GM10248 (cell line): Measurements from ENCODE around the gene UFSP2.

Experiments used
- CTCF ChIA-PET: fragments of 300-600 bp; sonication (Branson Sonifier 250); formaldehyde crosslinking; extraction: SDS; loops from one replicate; lab custom pipeline; 2021; ENCODE audit warnings: antibody characterized with exemption; lab: Yijun Ruan, JAX
- POLR2A ChIA-PET: fragments of 350-650 bp; sonication (Branson Sonifier 250); formaldehyde crosslinking; extraction: SDS; loops from one replicate; lab custom pipeline; 2020; ENCODE audit warnings: antibody characterized with exemption; lab: Yijun Ruan, JAX
- DNase-seq: peaks from one replicate; pipeline ENCODE4 v3.0.0; 2012; ENCODE audit errors: extremely low spot score
- TF ChIP-seq, protein P1 (sequence below): IDR thresholded peaks from 2 replicates; pipeline ENCODE4 v1.5.1; 2012; ENCODE audit warnings: mild to moderate bottlenecking, low read depth; ENCODE audit errors: extremely low read depth, missing control alignments, control extremely low read depth

UFSP2 gene

DNA sequence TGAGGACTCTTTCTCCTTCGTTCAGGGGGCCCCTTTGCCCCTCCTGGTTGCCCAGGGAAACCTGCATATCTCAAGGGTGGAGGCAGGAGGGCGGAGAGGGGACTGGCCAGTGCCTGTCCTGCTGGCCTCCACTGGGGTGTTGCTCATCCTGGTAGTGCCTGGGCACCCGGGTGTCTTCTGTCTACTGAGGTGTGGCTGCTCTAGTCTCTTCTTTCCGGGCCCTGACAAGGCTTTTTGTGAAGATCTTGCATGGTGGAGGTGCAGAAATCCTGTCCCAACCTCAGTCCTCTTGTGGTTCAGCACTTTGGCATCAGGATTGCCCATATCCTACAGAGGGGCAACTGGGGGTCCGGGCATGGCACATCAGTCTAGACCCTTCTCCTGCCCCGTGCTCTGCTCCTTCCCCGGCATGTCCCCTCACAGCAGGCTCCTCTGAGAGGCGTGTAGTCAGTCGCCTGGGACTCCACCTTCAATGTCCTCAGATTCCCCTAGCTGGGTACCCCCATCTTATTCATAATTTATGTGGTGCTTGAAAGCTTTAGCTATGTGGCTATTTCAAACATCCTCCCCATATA lies 43.9 kb upstream of the UFSP2 start:
- ChIA-PET CTCF (interaction anchor here (1.5 to 2.5 kb wide), 2 partner anchors 16 to 132 kb away, joined by 3 to 11 read pairs; no protein-coding TSS in a partner anchor), POLR2A (interaction anchor here (1.0 kb wide), 1 partner anchor 15 kb away, joined by 3 read pairs; no protein-coding TSS in a partner anchor)
- TF ChIP-seq, protein P1, sequence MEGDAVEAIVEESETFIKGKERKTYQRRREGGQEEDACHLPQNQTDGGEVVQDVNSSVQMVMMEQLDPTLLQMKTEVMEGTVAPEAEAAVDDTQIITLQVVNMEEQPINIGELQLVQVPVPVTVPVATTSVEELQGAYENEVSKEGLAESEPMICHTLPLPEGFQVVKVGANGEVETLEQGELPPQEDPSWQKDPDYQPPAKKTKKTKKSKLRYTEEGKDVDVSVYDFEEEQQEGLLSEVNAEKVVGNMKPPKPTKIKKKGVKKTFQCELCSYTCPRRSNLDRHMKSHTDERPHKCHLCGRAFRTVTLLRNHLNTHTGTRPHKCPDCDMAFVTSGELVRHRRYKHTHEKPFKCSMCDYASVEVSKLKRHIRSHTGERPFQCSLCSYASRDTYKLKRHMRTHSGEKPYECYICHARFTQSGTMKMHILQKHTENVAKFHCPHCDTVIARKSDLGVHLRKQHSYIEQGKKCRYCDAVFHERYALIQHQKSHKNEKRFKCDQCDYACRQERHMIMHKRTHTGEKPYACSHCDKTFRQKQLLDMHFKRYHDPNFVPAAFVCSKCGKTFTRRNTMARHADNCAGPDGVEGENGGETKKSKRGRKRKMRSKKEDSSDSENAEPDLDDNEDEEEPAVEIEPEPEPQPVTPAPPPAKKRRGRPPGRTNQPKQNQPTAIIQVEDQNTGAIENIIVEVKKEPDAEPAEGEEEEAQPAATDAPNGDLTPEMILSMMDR = no peak
- no peak for DNase-seq

DNA sequence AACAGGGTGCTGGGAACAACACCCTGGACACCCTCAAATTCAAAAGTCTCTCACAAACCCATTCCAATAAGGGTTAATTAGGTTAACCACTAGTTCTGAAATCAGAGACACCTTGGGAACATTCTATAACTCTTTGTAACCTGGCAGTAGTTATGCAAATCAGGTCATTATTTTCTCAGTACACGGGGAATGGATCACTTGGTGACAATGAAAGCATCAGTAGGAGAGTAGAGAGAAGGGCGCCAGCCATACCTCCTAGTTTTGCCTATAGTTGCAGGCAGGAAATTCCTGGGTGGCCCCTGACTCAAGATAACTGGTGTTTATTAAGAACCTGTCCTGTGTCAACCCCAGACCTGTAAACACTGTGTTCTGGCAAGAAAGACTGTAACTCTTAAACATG lies 43.2 kb upstream of the UFSP2 start:
- CTCF ChIA-PET = interaction anchor here (1.5 to 2.5 kb wide), 2 partner anchors 15 to 132 kb away, joined by 3 to 11 read pairs; no protein-coding TSS in a partner anchor
- POLR2A ChIA-PET = no interaction called here
- no peak for DNase-seq
- TF ChIP-seq, protein P1 = no peak

DNA sequence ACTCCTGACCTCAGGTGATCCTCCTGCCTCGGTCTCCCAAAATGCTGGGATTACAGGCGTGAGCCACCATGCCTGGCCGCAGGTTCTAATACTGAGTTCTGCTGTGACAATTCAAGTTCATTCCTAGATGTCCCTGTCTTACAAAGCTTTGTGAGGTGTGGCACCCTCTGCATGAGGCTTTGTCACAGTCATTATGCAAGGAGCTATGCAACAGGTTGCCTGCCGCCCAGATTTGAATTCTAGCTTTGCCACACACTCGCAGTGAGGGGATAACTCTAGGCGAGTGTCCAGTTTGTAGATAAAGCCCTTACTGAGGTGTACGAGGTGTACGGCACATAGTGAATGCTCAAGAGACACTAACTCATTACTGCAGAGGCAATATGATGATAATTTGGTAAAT lies 42.2 kb upstream of the UFSP2 start:
- ChIA-PET POLR2A (no interaction called here), CTCF (interaction anchor here (1.3 to 2.5 kb wide), 3 partner anchors 11 to 15 kb away, joined by 4 to 11 read pairs (median 4); no protein-coding TSS in a partner anchor)
- DNase-seq = no peak
- TF ChIP-seq, protein P1 = no peak

DNA sequence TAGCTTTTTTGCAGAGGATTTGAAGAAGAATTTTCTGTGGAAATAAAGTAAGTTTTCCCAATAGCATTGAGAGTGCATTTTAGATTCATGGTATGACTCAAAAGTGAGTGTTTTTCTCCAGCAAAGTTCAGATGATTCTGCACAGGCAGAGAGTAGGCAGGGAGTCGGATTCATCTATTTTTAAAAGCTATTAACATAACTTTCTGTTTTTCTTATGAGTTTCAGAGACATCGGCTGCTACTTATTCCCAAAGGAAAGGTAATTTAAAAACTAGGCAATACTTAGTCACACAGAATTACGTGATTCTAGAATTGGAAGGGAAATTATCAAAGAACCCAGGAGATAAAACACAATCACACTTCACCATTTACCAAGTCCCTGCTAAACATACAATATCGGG lies 41.3 kb upstream of the UFSP2 start:
- DNase-seq = no peak
- ChIA-PET CTCF (interaction anchor here (0.6 to 2.5 kb wide), 4 partner anchors 10 to 15 kb away, joined by 3 to 11 read pairs (median 4); no protein-coding TSS in a partner anchor), POLR2A (no interaction called here)
- TF ChIP-seq, protein P1 = no peak

DNA sequence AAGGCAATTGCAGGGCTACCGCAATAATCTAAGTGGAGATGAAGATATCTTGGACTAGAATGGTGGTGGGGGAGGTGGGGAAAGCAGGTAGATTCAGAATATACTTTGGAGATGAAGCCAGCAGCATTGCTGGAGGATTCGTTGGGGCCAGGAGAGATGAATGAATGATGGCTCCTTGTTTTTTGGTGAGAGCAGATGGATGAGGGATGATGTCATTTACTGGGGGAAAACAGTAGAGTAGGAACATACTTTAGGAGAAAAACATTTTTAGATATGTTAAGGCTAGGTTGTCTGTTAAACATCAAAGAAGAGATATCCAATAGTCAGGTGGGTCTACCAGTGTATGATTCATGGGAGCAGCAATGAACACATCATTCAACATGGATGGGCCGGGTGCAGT lies 39.9 kb upstream of the UFSP2 start:
- POLR2A ChIA-PET = no interaction called here
- DNase-seq = no peak
- CTCF ChIA-PET = interaction anchor here (2.0 kb wide), 1 partner anchor 131 kb away, joined by 4 read pairs; no protein-coding TSS in a partner anchor
- TF ChIP-seq, protein P1 = no peak

DNA sequence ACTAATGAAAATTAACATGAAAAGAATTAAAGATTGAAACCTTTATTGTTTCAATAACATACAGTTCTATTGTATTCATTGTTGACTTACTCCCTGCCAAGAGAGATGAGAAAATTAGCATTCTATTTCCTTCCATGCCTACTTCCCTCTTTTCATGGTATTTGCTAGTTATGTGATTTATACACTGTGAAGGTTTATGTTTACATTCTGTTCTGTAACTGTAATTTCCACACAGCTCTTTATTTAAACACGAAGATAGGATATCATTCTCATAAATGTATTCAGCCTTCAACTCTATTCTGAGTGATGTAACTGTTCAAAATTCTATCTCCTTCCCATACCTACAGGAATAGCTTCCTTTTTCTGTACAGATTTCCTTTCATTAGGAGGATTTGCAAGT lies 39.1 kb upstream of the UFSP2 start:
- CTCF ChIA-PET = interaction anchor here (1.3 to 2.0 kb wide), 3 partner anchors 9 to 132 kb away, joined by 3 to 4 read pairs (median 4); no protein-coding TSS in a partner anchor
- TF ChIP-seq, protein P1 = no peak

More for the DNA sequence above, 39.1 kb upstream of the UFSP2 start:
- DNase-seq = no peak
- POLR2A ChIA-PET = no interaction called here
